Measurements from ENCODE around the gene ICAM5.
"Not testable (repeated sequence)": the region's sequence is repeated elsewhere in the genome, so short reads cannot be mapped to it uniquely, and the experiment has no call there.

Gene ICAM5, protein sequence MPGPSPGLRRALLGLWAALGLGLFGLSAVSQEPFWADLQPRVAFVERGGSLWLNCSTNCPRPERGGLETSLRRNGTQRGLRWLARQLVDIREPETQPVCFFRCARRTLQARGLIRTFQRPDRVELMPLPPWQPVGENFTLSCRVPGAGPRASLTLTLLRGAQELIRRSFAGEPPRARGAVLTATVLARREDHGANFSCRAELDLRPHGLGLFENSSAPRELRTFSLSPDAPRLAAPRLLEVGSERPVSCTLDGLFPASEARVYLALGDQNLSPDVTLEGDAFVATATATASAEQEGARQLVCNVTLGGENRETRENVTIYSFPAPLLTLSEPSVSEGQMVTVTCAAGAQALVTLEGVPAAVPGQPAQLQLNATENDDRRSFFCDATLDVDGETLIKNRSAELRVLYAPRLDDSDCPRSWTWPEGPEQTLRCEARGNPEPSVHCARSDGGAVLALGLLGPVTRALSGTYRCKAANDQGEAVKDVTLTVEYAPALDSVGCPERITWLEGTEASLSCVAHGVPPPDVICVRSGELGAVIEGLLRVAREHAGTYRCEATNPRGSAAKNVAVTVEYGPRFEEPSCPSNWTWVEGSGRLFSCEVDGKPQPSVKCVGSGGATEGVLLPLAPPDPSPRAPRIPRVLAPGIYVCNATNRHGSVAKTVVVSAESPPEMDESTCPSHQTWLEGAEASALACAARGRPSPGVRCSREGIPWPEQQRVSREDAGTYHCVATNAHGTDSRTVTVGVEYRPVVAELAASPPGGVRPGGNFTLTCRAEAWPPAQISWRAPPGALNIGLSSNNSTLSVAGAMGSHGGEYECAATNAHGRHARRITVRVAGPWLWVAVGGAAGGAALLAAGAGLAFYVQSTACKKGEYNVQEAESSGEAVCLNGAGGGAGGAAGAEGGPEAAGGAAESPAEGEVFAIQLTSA

GRCh38 chr19:10289836-10290356 is at the start of gene ICAM5:
ICAM5 (plus strand) TSS chr19:10289952; CDS start chr19:10290044, 92 bp downstream.
- no peak for DNase-seq (ENCODE audit: low read depth)

DNA sequence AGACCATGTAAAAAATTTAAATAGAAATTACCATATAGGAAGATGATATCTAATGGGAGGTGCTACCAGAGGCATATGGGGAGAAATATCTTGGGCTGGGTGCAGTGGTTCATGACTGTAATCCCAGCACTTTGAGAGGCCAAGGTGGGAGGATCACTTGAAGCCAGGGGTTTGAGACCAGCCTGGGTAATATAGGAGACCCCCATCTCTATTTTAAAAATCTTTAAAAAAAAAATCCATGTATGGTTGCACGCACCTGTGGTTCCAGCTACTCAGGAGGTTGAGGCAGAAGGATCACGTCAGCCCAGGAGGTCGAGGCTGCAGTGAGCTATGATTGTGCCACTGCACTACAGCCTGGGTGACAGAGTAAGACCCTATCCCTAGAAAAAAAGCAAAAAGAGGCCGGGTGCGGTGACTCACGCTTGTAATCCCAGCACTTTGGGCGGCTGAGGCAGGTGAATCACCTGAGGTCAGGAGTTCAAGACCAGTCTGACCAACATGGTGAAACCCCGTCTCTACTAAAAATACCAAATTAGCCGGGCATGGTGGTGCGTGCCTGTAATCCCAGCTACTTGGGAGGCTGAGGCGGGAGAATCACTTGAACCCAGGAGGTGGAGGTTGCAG is 47.8 kb upstream of the ICAM5 start:
- not testable (repeated sequence) for DNase-seq (ENCODE audit: low read depth)

GRCh38 chr19:10243606-10244005 is 46.1 kb upstream of the ICAM5 start:
- DNase-seq (ENCODE audit: low read depth): no peak

DNA sequence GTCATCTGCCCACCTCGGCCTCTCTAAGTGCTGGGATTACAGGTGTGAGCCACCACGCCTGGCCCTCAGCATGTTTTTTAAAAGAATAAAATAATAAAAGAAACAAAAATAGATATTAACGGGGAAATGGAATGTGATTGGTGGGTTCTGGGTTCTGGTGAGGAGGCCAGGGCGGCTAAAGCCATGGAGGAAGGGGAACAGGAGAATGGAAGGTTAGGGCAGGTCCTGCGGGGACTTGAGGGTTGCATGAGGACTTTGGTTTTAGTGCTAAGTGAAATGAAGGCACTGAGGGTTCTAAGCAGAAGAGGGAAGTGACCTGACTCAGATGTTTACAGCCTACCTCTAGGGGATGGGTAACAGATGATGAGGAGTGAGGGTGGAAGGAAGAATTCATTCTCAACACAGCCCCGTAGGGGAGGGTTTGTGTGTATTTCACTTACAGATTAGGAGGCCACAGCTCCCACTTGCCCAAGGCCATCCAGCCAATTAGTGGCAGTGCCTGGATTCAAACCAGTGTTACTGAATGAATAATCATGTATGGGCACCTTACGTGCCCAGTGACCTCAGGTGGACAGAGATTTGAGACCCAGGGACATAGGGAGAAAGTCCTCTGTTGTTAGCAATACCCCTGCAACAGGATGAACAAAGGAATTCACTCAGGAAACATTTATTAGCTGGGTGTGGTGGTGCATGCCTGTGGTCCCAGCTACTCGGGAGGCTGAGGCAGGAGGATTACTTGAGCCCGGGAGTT is 44.4 kb upstream of the ICAM5 start:
- no peak for DNase-seq (ENCODE audit: low read depth)

GRCh38 chr19:10246511-10246910 is 43.2 kb upstream of the ICAM5 start:
- DNase-seq (ENCODE audit: low read depth): no peak

DNA sequence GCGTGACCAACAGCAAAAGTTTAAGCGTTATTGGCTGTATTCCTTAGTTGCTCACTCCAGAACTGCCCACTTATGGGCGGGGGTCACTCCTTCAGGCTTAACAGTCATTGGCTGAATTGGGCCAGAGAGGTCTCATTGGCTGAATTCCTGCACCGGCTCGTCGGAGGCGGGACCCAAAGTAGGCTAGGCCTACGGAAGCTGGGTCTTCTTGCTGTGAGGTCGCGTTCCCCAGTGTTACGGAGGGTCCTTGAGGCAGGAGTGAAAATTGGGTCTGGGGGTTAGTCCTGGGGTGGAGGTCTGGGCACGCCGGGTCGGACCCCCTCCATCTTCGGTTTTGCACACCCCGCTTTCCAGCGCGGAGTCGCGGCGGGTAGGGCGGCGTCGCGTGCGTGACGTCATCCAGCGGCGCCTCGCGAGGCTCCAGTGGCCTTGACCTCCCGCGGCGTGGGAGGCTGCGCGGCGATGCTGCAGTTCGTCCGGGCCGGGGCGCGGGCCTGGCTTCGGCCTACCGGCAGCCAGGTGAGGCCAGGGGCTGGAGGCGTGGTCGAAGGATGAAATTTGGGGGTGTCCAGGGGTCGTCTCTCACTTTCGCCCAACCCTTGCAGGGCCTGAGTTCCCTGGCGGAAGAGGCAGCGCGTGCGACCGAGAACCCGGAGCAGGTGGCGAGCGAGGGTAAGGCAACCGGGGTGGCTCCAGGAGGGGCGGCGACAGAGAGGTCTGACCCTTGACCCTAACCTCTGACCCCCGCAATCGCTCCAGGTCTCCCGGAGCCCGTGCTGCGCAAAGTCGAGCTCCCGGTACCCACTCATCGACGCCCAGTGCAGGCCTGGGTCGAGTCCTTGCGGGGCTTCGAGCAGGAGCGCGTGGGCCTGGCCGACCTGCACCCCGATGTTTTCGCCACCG is 37.7 kb upstream of the ICAM5 start, which contains the start of gene MRPL4:
Gene MRPL4, plus strand, starts transcription at position 423 of the 903 bp plus-strand sequence. Its CDS starts 40 bp downstream, at position 463.
- DNase-seq (ENCODE audit: low read depth): peak; percentile 97

DNA sequence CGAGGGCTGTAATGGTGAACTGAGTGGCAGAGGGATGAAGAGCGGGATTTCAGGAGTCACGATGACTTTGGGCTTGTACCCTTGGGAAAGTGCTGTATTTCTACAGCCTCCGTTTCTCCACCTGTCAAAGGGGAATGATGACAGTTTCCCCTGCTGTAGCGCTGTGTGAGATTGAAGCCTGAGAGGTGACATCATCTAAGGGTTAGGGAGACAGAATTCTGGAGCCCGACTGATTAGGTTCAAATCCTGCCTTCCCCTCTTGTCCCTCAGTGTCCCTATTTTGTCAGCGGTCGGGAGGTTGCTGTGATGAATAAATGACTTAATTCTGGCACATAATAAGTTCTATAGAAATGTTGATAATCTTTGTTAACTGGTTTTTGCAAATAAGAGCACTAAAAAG is 37.0 kb upstream of the ICAM5 start:
- DNase-seq (ENCODE audit: low read depth): no peak

DNA sequence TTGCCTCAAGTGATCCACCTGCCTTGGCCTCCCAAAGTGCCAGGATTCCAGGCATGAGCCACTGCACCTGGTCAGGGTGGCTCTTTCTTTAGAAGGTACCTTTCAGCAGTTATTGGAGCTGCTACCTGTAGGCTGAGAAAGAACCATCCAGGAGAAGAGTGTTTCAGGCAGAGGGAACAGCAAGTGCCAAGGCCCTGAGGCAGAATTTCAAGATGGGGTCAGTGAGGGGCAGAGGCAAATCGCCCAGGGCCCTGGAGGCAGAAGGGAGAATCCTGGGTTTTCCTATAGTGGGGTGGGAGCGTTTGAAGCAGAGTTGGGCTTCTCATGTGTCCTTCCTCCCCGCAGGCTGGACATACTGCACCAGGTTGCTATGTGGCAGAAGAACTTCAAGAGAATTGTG is 35.5 kb upstream of the ICAM5 start:
- DNase-seq (ENCODE audit: low read depth): no peak

DNA sequence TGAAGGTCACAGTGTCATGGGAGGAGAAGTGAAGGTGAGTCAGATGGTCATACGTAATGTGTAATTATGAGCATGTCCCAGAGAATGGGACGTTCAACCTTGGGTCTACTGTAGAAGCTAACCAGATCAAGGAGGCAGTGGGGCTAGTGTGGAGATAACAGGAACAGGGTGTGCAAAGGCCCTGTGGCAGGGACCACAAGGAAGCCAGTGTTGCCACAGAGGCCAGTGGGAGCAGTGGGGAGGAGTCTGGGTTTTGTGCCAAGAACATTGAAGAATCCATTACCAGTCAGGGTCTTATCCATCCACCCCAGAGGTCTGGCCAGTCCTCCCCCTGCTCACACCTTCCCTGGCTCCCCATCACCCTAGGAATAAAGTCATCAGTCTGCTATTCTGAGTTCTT is 34.4 kb upstream of the ICAM5 start:
- DNase-seq (ENCODE audit: low read depth): no peak

DNA sequence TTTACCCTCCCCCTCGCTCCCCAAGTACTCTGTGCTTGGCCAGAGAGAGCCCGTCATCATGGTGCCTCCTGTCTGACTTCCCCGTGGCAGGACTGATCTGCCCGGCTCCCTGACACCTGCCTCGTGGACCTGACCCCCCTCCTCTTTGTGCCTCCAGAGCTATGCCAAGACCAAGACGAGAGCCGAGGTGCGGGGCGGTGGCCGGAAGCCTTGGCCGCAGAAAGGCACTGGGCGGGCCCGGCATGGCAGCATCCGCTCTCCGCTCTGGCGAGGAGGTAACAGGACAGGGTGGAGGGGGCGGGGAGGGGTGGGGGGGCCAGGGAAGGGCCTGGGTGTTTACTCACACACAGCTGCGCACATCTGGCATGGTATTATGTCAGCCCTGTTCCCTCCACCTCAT is 33.2 kb upstream of the ICAM5 start:
- no peak for DNase-seq (ENCODE audit: low read depth)

DNA sequence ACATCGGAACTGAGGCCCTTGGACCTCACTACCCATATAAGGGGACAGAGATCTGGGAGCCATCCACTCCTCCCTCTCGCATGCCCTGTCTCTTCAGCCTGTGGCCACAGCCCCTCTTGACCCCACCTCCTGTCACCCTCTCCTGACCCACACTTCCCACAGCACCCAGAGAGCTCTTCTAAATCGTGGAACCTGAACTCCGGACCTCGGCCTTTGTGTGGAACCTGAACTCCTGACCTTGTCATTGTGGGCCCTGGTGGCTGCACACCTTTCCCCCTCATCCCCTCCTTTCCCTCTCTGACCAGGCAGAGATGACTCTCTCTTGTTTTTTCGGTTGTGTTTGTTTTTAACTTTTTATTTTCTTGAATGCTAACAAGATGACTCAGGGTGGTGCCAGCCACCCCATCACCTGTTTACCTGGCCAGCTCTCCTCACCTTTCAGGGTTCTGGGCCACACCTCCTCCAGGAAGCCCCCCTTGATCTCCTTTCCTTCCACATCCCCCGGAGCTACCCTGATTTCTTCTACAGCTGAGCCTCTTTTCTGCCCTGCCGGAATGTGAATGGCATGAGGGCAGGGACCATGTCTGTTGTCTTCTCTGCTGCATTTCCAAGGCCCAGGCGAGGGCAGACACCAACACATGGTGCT is 32.7 kb upstream of the ICAM5 start:
- DNase-seq (ENCODE audit: low read depth): no peak

DNA sequence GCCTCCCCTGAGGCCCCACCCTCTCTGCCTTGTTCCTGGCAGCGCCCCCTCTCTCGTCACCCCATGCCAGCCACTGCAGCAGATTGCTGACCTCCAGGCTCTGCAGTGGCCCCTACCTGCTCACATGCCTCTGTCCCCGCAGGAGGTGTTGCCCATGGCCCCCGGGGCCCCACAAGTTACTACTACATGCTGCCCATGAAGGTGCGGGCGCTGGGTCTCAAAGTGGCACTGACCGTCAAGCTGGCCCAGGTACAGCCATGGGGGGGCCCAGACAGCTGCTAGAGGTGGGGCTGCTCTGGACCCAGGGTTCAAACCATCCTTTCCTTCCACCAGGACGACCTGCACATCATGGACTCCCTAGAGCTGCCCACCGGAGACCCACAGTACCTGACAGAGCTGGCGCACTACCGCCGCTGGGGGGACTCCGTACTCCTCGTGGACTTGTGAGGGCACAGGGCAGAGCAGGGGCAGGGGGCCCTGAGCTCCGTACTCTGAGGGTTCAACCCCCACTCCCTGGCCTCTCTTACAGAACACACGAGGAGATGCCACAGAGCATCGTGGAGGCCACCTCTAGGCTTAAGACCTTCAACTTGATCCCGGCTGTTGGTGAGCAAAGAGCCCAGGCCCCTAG is 31.6 kb upstream of the ICAM5 start:
- DNase-seq (ENCODE audit: low read depth): no peak

- DNase-seq (ENCODE audit: low read depth): peak; percentile 47
Measured at GRCh38 chr19:10259162-10259905, 30.4 kb upstream of the ICAM5 start.

DNA sequence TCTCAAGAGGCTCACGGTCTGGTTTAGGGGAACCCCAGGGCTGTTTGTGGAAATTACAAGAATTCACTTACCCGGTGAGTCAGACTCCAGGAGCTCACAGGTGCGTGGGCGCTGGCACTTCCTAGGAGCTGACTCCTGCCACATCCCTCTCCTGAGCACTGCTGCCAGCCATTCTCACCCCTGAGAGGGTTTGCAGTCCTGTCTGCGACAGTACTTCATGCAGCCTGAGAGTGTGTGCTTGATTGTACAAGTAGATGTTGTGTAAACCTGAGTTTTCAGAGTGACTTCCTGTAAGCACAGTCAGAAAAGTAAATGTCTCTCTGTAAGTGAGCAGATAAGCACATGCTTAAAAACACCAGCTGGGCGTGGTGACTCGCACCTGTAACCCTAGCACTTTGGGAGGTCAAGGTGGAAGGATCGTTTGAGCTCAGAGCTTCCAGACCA is 29.6 kb upstream of the ICAM5 start:
- DNase-seq (ENCODE audit: low read depth): no peak

- no peak for DNase-seq (ENCODE audit: low read depth)
Measured at GRCh38 chr19:10262771-10263170, 27.0 kb upstream of the ICAM5 start.

DNA sequence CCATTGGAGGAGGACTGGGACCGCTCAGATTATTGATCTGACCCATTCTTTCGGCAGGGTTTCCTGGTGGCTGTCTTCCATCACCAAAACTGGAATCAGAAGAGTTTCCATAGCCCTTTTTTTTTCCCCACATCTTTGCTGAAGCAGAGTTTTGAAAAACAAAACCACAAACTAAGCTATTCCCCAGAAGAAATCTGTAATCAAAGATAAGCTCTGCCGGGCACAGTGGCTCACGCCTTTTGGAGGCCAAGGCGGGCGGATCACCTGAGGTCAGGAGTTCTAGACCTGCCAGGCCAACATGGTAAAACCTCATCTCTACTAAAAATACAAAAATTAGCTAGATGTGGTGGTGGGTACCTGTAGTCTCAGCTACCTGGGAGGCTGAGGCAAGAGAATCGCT is 23.0 kb upstream of the ICAM5 start:
- no peak for DNase-seq (ENCODE audit: low read depth)

GRCh38 chr19:10268071-10268470 is 21.7 kb upstream of the ICAM5 start:
- DNase-seq (ENCODE audit: low read depth): no peak

GRCh38 chr19:10269333-10270179 is 20.2 kb upstream of the ICAM5 start:
- no peak for DNase-seq (ENCODE audit: low read depth)

All from GM04504 (cell line).